SU-DHL-6 (cell line): Measurements from ENCODE around the gene SSC5D.

ENCODE experiments used
- H2AFZ ChIP-seq: fragments of 200-600 bp; sonication (generic); 2 replicates; pipeline ENCODE4 v1.6.1; 2014; ENCODE audit warnings: low read depth, mild to moderate bottlenecking, moderate library complexity, mixed read lengths, antibody characterized with exemption, low read length; ENCODE audit not compliant: severe bottlenecking
- H3F3A ChIP-seq: fragments of 200-600 bp; shearing (Covaris generic); 2 replicates; pipeline ENCODE4 v1.6.0; 2016; ENCODE audit warnings: antibody characterized with exemption, mild to moderate bottlenecking; ENCODE audit not compliant: insufficient read depth
- H3K27ac ChIP-seq: fragments of 200-600 bp; sonication (generic); 2 replicates; pipeline ENCODE4 v1.5.1; 2016; ENCODE audit warnings: low read depth, mild to moderate bottlenecking, low read length, moderate library complexity, mixed read lengths
- H3K27me3 ChIP-seq: fragments of 200-600 bp; sonication (generic), shearing (Covaris generic); 2 replicates; pipeline ENCODE4 v1.6.0; 2014; ENCODE audit warnings: mild to moderate bottlenecking, low read length
- H3K36me3 ChIP-seq: fragments of 200-600 bp; sonication (generic); 2 replicates; pipeline ENCODE4 v1.6.1; 2014; ENCODE audit warnings: mild to moderate bottlenecking, low read length, mixed read lengths
- H3K4me2 ChIP-seq: fragments of 300-600, 200-600 bp; shearing (Covaris generic), sonication (generic); 2 replicates; pipeline ENCODE4 v1.6.0; 2014; ENCODE audit warnings: low read length, low read depth, mild to moderate bottlenecking; ENCODE audit not compliant: poor library complexity, severe bottlenecking
- H3K4me3 ChIP-seq: fragments of 200-600 bp; sonication (generic); 2 replicates; pipeline ENCODE4 v1.5.1; 2014; ENCODE audit warnings: antibody characterized with exemption, low read length, mild to moderate bottlenecking, mixed read lengths; ENCODE audit not compliant: insufficient read depth, poor library complexity, severe bottlenecking
- H3K79me2 ChIP-seq: fragments of 200-600 bp; sonication (generic); 2 replicates; pipeline ENCODE4 v1.6.1; 2014; ENCODE audit warnings: mild to moderate bottlenecking, low read length, moderate library complexity; ENCODE audit not compliant: insufficient read depth
- H3K9ac ChIP-seq: fragments of 200-600 bp; sonication (generic); 2 replicates; pipeline ENCODE4 v1.7.0; 2014; ENCODE audit warnings: mild to moderate bottlenecking, low read length
- H3K9me2 ChIP-seq: fragments of 200-600 bp; sonication (generic); replicated peaks from 2 replicates; pipeline ENCODE4 v1.6.1; 2014; ENCODE audit warnings: low read length; ENCODE audit not compliant: insufficient read depth
- H3K9me3 ChIP-seq: fragments of 200-600 bp; sonication (generic); 2 replicates; pipeline ENCODE4 v1.6.1; 2014; ENCODE audit warnings: low read length, mixed read lengths; ENCODE audit not compliant: insufficient read depth
- H4K20me1 ChIP-seq: fragments of 200-600 bp; sonication (generic); 2 replicates; pipeline ENCODE4 v1.6.1; 2014; ENCODE audit warnings: low read depth, mild to moderate bottlenecking, antibody characterized with exemption, low read length, moderate library complexity, mixed read lengths
- CTCF ChIP-seq: fragments of 200-600 bp; sonication (generic); IDR thresholded peaks from one replicate; pipeline ENCODE4 v1.5.1; 2017; ENCODE audit warnings: antibody characterized with exemption, mild to moderate bottlenecking, low read length, moderate library complexity; ENCODE audit not compliant: insufficient read depth, poor library complexity, severe bottlenecking
- EZH2phosphoT487 ChIP-seq: fragments of 200-600 bp; sonication (generic), shearing (Covaris generic); conservative IDR thresholded peaks from 2 replicates; pipeline ENCODE4 v1.6.1; 2018; ENCODE audit warnings: mild to moderate bottlenecking, antibody characterized with exemption, low read length, moderate library complexity, mixed read lengths

The SSC5D gene

DNA sequence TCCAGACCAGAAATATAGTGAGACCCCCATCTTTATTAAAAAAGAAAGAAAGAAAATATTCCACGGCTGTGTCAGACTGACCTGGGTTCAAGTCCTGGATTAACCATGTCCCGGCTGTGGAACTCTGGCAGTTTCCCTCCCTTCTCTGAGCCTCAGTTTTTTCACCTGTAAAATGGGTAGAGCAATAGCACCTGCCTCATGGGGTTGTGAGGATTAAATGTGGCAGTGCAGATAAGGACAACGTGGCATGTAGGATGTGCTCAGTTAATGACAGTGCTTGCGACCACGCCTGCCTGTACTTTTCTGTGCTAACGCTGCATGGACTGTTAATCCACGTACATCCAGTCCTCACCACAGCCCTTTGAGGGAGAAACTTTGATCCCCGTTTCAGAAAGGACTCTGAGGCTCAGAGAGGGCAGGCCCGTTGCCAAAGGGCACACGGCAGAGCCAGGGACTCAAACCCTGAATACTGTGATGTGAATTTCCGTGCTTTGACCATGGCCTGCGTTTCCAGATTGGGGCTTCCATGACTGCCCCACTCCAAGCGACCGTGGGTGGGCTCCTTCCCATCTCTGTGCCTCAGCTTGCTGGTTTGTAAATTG lies 32.6 kb downstream of the SSC5D start:
- Histone ChIP-seq H2AFZ (no peak overlapping the region), H3F3A (no peaks in the 10 kb centered on the region), H3K79me2 (no peaks in the 10 kb centered on the region), H4K20me1 (no peaks in the 10 kb centered on the region), H3K9ac (no peak overlapping the region), H3K36me3 (no peaks in the 10 kb centered on the region), H3K27me3 (no peaks in the 10 kb centered on the region), H3K4me3 (no peak overlapping the region), H3K9me3 (no peaks in the 10 kb centered on the region), H3K4me2 (no peak overlapping the region), H3K27ac (no peak overlapping the region), H3K9me2 (no peaks in the 10 kb centered on the region)
- TF ChIP-seq EZH2phosphoT487: no peak
- TF ChIP-seq CTCF: no peak

- Histone ChIP-seq H3F3A (no peaks in the 10 kb centered on the region), H3K4me3 (no peak overlapping the region), H2AFZ (no peak overlapping the region), H3K36me3 (no peaks in the 10 kb centered on the region), H3K9me2 (no peaks in the 10 kb centered on the region), H3K9me3 (no peaks in the 10 kb centered on the region), H3K27me3 (no peaks in the 10 kb centered on the region), H3K79me2 (no peaks in the 10 kb centered on the region), H3K9ac (no peak overlapping the region), H4K20me1 (no peaks in the 10 kb centered on the region), H3K4me2 (no peak overlapping the region), H3K27ac (no peak overlapping the region)
- no peak for TF ChIP-seq EZH2phosphoT487
- no peak for TF ChIP-seq CTCF
These were observed 37.3 kb downstream of the SSC5D start for GRCh38 chr19:55525289-55526101.

GRCh38 chr19:55526216-55527196 lies 38.3 kb downstream of the SSC5D start:
- Histone ChIP-seq H3K4me2 (no peak overlapping the region), H3K27me3 (no peaks in the 10 kb centered on the region), H3K36me3 (no peaks in the 10 kb centered on the region), H3K9me3 (no peaks in the 10 kb centered on the region), H3K27ac (no peak overlapping the region), H3K4me3 (no peak overlapping the region), H3K9me2 (no peaks in the 10 kb centered on the region), H2AFZ (no peak overlapping the region), H3F3A (no peaks in the 10 kb centered on the region), H3K9ac (no peak overlapping the region), H3K79me2 (no peaks in the 10 kb centered on the region), H4K20me1 (no peaks in the 10 kb centered on the region)
- TF ChIP-seq EZH2phosphoT487 (no peak), CTCF (no peak)
